Choroid plexus epithelial cell (primary cell): Measurements from ENCODE around the gene LRRC8D.
A peak's percentile ranks its signal among the peaks of the same experiment; 100 is the strongest.

ENCODE experiments used
- DNase-seq: peaks from one replicate; pipeline ENCODE4 v3.0.0-alpha.2; 2010; ENCODE audit warnings: low read depth
- H3K4me3 ChIP-seq: 2 replicates; pipeline ENCODE4 v1.5.1; 2011; ENCODE audit warnings: low read depth, mild to moderate bottlenecking, control low read depth, low read length, moderate library complexity
- TF ChIP-seq, protein P1 (sequence below): conservative IDR thresholded peaks from 2 replicates; pipeline ENCODE4 v1.5.1; 2011; ENCODE audit warnings: low read depth, mild to moderate bottlenecking, control low read depth, inconsistent platforms, low read length, moderate library complexity

The LRRC8D gene

GRCh38 chr1:89952605-89953130, 131.8 kb downstream of the LRRC8D start:
- no peak overlapping the region for H3K4me3 ChIP-seq
- DNase-seq = no peak
- TF ChIP-seq, protein P1, sequence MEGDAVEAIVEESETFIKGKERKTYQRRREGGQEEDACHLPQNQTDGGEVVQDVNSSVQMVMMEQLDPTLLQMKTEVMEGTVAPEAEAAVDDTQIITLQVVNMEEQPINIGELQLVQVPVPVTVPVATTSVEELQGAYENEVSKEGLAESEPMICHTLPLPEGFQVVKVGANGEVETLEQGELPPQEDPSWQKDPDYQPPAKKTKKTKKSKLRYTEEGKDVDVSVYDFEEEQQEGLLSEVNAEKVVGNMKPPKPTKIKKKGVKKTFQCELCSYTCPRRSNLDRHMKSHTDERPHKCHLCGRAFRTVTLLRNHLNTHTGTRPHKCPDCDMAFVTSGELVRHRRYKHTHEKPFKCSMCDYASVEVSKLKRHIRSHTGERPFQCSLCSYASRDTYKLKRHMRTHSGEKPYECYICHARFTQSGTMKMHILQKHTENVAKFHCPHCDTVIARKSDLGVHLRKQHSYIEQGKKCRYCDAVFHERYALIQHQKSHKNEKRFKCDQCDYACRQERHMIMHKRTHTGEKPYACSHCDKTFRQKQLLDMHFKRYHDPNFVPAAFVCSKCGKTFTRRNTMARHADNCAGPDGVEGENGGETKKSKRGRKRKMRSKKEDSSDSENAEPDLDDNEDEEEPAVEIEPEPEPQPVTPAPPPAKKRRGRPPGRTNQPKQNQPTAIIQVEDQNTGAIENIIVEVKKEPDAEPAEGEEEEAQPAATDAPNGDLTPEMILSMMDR = no peak

DNA sequence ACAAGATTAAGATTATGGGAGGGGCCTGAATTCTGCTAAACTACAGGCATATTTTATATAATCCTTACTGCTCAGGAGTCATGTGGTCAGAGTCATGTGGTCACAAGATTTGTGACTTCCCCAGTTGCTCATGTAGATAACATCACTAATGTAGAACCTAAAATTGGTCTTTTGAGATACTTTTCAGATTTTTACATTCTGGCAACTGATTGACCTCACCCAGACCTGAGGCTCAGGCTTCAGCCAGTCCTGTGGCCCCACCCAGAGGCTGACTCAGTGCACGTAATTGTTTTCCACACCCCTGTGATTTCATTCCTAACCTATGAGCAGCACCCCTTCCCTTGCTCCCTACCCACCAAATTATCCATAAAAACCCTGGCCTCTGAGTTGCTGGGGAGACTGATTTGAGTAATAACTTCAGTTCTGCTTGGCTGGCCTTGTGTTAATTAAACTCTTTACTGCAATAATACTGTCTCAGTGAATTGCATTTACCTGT, 132.3 kb downstream of the LRRC8D start:
- H3K4me3 ChIP-seq = no peak overlapping the region
- TF ChIP-seq, protein P1 = peak; percentile 46
- peak; percentile 82 for DNase-seq

DNA sequence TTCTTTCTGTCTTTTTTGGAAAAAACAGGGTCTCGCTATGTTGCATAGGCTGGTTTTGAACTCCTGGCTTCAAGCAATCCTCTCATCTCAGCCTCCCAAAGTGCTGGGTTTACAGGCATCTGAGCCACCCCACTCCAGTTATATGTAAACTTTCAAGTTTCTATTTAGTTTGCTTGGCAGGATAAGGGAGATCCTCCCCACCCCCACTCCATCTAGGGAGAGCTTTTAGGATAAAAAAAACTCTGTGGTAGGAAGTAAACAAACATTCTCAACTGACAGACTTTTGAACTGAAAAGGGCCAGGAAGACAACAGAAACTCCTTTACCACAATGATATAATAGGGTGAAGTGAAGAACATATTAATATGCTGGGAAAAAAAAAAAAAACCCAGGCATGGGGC, 133.1 kb downstream of the LRRC8D start:
- TF ChIP-seq, protein P1 = no peak
- no peak for DNase-seq
- no peak overlapping the region for H3K4me3 ChIP-seq

GRCh38 chr1:89954401-89954800, 133.6 kb downstream of the LRRC8D start:
- DNase-seq = no peak
- no peak overlapping the region for H3K4me3 ChIP-seq
- TF ChIP-seq, protein P1 = no peak

DNA sequence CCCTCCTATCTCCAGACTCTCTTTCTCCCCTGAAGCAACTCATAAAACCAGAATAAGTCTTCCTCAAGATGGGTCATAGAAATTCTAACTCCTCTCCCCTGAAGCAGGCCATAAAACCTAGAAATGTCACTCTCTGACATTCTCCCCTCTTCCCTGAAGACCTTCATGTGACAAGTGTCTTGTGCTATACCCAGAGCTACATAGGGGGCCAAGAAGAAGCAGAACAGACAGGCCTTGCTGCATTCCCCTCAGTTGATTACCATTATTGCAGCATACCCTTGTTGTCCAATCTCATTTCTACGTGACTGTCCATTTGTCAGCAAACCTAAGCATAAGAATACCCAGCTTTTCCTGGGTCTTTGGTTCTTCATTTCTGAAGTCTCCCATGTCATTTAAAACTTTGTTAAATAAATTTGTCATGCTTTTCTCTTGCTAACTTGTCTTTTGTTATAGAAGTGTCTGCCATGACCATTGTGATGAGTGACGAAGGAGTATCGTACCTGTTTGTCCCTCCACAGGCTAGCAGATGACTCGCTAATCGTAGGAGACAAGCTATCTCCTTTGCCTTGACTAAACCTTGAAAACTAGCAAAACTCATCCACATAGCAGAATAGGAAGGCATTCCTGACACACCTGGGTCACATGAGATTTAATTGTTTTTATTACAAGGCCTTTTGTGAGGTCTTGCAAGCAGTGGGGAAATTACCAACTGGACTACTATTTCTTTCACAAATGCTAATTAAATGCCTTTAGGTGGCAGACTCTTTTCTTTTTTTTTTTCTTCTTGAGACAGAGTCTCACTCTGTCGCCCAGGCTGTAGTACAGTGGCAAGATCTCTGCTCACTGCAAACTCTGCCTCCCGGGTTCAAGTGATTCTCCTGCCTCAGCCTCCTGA, 134.7 kb downstream of the LRRC8D start:
- DNase-seq = no peak
- H3K4me3 ChIP-seq = no peak overlapping the region
- TF ChIP-seq, protein P1 = no peak

DNA sequence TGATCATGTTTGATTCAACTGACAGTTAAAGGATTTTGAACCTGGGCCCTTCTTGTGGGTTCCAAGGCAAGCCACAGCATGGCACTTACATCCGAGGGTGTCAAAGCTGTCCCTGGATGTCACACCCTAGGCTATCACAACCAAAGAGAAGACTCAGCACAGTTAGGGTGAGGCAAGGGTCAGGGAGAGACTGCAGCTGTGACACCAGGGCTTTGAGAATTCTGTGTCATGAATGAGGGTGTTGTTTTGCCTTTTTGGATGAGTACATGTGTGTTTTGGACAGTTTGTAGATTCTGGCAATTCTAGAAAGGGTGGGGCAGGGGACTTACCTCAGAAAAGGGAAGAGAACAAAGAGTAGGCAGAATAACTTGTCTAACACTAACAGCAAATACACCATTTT, 136.3 kb downstream of the LRRC8D start:
- TF ChIP-seq, protein P1 = no peak
- DNase-seq = no peak
- no peak overlapping the region for H3K4me3 ChIP-seq
